B cell (primary cell): Measurements from ENCODE around the gene NPHP4.

Experiments used
- CTCF ChIP-seq: fragments of 200-600 bp; IDR thresholded peaks from one replicate; pipeline ENCODE4 v1.8.0; 2022; ENCODE audit warnings: antibody characterized with exemption, mild to moderate bottlenecking
- EZH2 ChIP-seq: IDR thresholded peaks from 2 replicates; pipeline ENCODE4 v1.6.1; 2012; ENCODE audit warnings: borderline replicate concordance, low read depth, mild to moderate bottlenecking, moderate library complexity, low read length; ENCODE audit not compliant: insufficient read depth, poor library complexity, severe bottlenecking

DNA sequence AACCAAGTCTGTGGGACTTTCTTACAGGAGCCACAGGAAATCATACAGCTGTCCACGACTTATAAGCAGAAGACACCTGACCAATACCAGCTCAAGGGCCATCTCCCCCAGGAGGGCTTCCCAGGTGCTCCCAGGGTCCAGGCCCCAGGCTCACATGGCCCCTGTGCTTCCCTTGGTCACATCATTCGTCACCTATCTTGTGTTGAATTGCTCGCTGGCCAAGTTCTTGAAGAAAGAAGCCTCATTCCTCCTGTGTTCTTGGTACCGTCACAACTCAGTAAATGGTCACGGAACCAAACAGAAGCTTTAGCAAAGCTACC, 3.0 kb downstream of the NPHP4 start:
- no peak for TF ChIP-seq EZH2
- no peak for TF ChIP-seq CTCF
